H9 (cell line): Measurements from ENCODE around the gene NDUFS6. TPM values are rescaled to one million over a fixed set of nuclear protein-coding genes. Genes with fewer than 3 reads are reported as not detected.

Experiments
- DNase-seq: peaks from one replicate; pipeline ENCODE4 v3.0.0-alpha.2; 2017
- H2AFZ ChIP-seq: one replicate; pipeline ENCODE4 v1.6.1; 2013; ENCODE audit warnings: mild to moderate bottlenecking, low read length, control low read depth, moderate library complexity
- H2AK5ac ChIP-seq: 2 replicates; pipeline ENCODE4 v1.6.1; 2013; ENCODE audit warnings: low read length, control low read depth, mixed read lengths; ENCODE audit not compliant: insufficient read length
- H2BK120ac ChIP-seq: one replicate; pipeline ENCODE4 v1.6.1; 2013; ENCODE audit warnings: low read depth, mild to moderate bottlenecking, low read length, control low read depth, inconsistent platforms; ENCODE audit not compliant: poor library complexity, severe bottlenecking
- H2BK12ac ChIP-seq: 2 replicates; pipeline ENCODE4 v1.6.1; 2013; ENCODE audit warnings: low read length, control low read depth, mixed read lengths, low read depth; ENCODE audit not compliant: insufficient read length
- H2BK15ac ChIP-seq: 2 replicates; pipeline ENCODE4 v1.6.1; 2013; ENCODE audit warnings: low read depth, low read length, control low read depth
- H2BK20ac ChIP-seq: one replicate; pipeline ENCODE4 v1.6.1; 2013; ENCODE audit warnings: low read depth, mild to moderate bottlenecking, low read length, control low read depth, inconsistent platforms; ENCODE audit not compliant: poor library complexity, severe bottlenecking
- H2BK5ac ChIP-seq: 2 replicates; pipeline ENCODE4 v1.6.1; 2013; ENCODE audit warnings: low read length, control low read depth, mixed read lengths; ENCODE audit not compliant: insufficient read length
- H3K14ac ChIP-seq: 2 replicates; pipeline ENCODE4 v1.6.1; 2013; ENCODE audit warnings: low read length, control low read depth; ENCODE audit not compliant: insufficient read depth
- H3K18ac ChIP-seq: 2 replicates; pipeline ENCODE4 v1.6.1; 2013; ENCODE audit warnings: low read depth, mild to moderate bottlenecking, mixed read lengths, low read length, control low read depth; ENCODE audit not compliant: insufficient read length
- H3K23ac ChIP-seq: 2 replicates; pipeline ENCODE4 v1.6.1; 2013; ENCODE audit warnings: low read length, control low read depth, mixed read lengths, low read depth; ENCODE audit not compliant: insufficient read length
- H3K23me2 ChIP-seq: 2 replicates; pipeline ENCODE4 v1.6.1; 2013; ENCODE audit warnings: low read depth, mild to moderate bottlenecking, mixed read lengths, low read length, control low read depth; ENCODE audit not compliant: insufficient read length, poor library complexity, severe bottlenecking
- H3K27ac ChIP-seq: 2 replicates; pipeline ENCODE4 v1.5.1; 2013; ENCODE audit warnings: low read length, control low read depth, mixed read lengths, low read depth; ENCODE audit not compliant: insufficient read length
- H3K27me3 ChIP-seq: 2 replicates; pipeline ENCODE4 v1.6.1; 2013; ENCODE audit warnings: low read length, control low read depth, inconsistent platforms; ENCODE audit not compliant: insufficient read depth
- H3K4ac ChIP-seq: 2 replicates; pipeline ENCODE4 v1.6.1; 2013; ENCODE audit warnings: low read depth, mild to moderate bottlenecking, control low read depth, inconsistent platforms, low read length, moderate library complexity
- H3K4me1 ChIP-seq: 2 replicates; pipeline ENCODE4 v1.6.1; 2013; ENCODE audit warnings: low read length, control low read depth, inconsistent platforms; ENCODE audit not compliant: insufficient read depth
- H3K4me2 ChIP-seq: 2 replicates; pipeline ENCODE4 v1.6.1; 2013; ENCODE audit warnings: low read length, control low read depth, mixed read lengths; ENCODE audit not compliant: insufficient read length, insufficient read depth
- H3K56ac ChIP-seq: 2 replicates; pipeline ENCODE4 v1.6.1; 2013; ENCODE audit warnings: low read depth, mild to moderate bottlenecking, mixed read lengths, low read length, control low read depth; ENCODE audit not compliant: insufficient read length
- H3K79me1 ChIP-seq: 2 replicates; pipeline ENCODE4 v1.6.1; 2013; ENCODE audit warnings: low read depth, mild to moderate bottlenecking, moderate library complexity, low read length, control low read depth, inconsistent platforms; ENCODE audit not compliant: insufficient read depth, poor library complexity, severe bottlenecking
- H3K79me2 ChIP-seq: 2 replicates; pipeline ENCODE4 v1.6.1; 2013; ENCODE audit warnings: low read length, control low read depth, inconsistent platforms; ENCODE audit not compliant: insufficient read depth
- H3K9ac ChIP-seq: 2 replicates; pipeline ENCODE4 v1.6.1; 2013; ENCODE audit warnings: low read length, control low read depth, mixed read lengths; ENCODE audit not compliant: insufficient read length; ENCODE audit errors: extremely low read depth
- H3K9me3 ChIP-seq: one replicate; pipeline ENCODE4 v1.6.1; 2013; ENCODE audit warnings: low read depth, low read length, inconsistent platforms; ENCODE audit not compliant: control insufficient read depth
- H3T11ph ChIP-seq: one replicate; pipeline ENCODE4 v1.6.1; 2013; ENCODE audit warnings: mild to moderate bottlenecking, low read length, control low read depth, inconsistent platforms
- H4K20me1 ChIP-seq: one replicate; pipeline ENCODE4 v1.6.1; 2013; ENCODE audit not compliant: control insufficient read depth, insufficient read length, insufficient read depth
- H4K5ac ChIP-seq: 2 replicates; pipeline ENCODE4 v1.6.1; 2013; ENCODE audit warnings: low read depth, mild to moderate bottlenecking, mixed read lengths, low read length, control low read depth; ENCODE audit not compliant: insufficient read length
- H4K8ac ChIP-seq: replicated peaks from 2 replicates; pipeline ENCODE4 v1.6.1; 2013; ENCODE audit warnings: low read length, control low read depth, mixed read lengths, low read depth; ENCODE audit not compliant: insufficient read length
- H4K91ac ChIP-seq: 2 replicates; pipeline ENCODE4 v1.6.1; 2013; ENCODE audit warnings: low read depth, mild to moderate bottlenecking, moderate library complexity, mixed read lengths, low read length, control low read depth; ENCODE audit not compliant: insufficient read length
- H3K27ac Mint-ChIP-seq, 3 experiments: 2 replicates in 2 of 3; 3 replicates in 1 of 3; pipeline ENCODE4 v1.8.0; 2020 to 2021; ENCODE audit warnings: mixed read lengths in 3 of 3, mild to moderate bottlenecking in 1 of 3, moderate library complexity in 1 of 3
- H3K27me3 Mint-ChIP-seq: 2 replicates; pipeline ENCODE4 v1.8.0; 2021; ENCODE audit warnings: low read depth, mild to moderate bottlenecking, moderate library complexity, mixed read lengths
- H3K36me3 Mint-ChIP-seq, 3 experiments: 2 replicates in 2 of 3; 3 replicates in 1 of 3; pipeline ENCODE4 v1.8.0; 2020 to 2021; ENCODE audit warnings: low read depth in 3 of 3, mixed read lengths in 3 of 3; ENCODE audit not compliant: insufficient read depth in 1 of 3
- H3K4me1 Mint-ChIP-seq, 2 experiments: 2 replicates each; pipeline ENCODE4 v1.8.0; 2020; ENCODE audit warnings: mixed read lengths in 2 of 2
- H3K4me3 Mint-ChIP-seq, 2 experiments: 2 replicates in 1 of 2; 3 replicates in 1 of 2; pipeline ENCODE4 v1.8.0; 2020 to 2021; ENCODE audit warnings: mild to moderate bottlenecking in 2 of 2, mixed read lengths in 2 of 2, moderate library complexity in 1 of 2
- H3K9me3 Mint-ChIP-seq, 2 experiments: 2 replicates in 1 of 2; 3 replicates in 1 of 2; pipeline ENCODE4 v1.8.0; 2020; ENCODE audit warnings: mild to moderate bottlenecking in 2 of 2, mixed read lengths in 2 of 2, moderate library complexity in 1 of 2
- CTCF ChIP-seq: fragments of 200-600 bp; sonication (generic); conservative IDR thresholded peaks from 3 replicates; pipeline ENCODE4 v1.8.0; 2021; ENCODE audit warnings: antibody characterized with exemption, mild to moderate bottlenecking
- WGBS: extraction: QIAGEN DNeasy Blood & Tissue Kit; methylation state at CpG from one replicate; pipeline ENCODE4 v1.1.7; 2013; ENCODE audit warnings: missing lambda C conversion rate, low lambda C conversion rate, mixed read lengths; ENCODE audit not compliant: insufficient read length; ENCODE audit errors: extremely low coverage; 5-methylcytosine and 5-hydroxymethylcytosine counted together
- total RNA-seq: library from RNA; stranded (reverse); gene quantifications from 2 replicates; pipeline ENCODE4 v1.2.1, GENCODE V29; 2021

Gene NDUFS6
- total RNA-seq, 1 experiment from 2014 or later, result 62.5 TPM

- no CpG with 5 or more reads among the region's 11 CpGs for WGBS
- H4K20me1 ChIP-seq, result no peaks in the 10 kb centered on the region
- H3K18ac ChIP-seq, result no peak overlapping the region
- H2BK5ac ChIP-seq, result no peak overlapping the region
- no peak for TF ChIP-seq CTCF
- no peak overlapping the region for H2BK20ac ChIP-seq
- H3K4me1 ChIP-seq, result no peaks in the 10 kb centered on the region; the same call in 1 of the 2 replicates
- H3K23me2 ChIP-seq, result no peaks in the 10 kb centered on the region
- Mint-ChIP-seq H3K9me3 (peaks cover 11 to 13% of the 10 kb centered on the region in 2 experiments), H3K36me3 (peaks cover 7 to 11% (median 10%) of the 10 kb centered on the region in 3 experiments), H3K27ac (peak overlapping the region in 2 of 3 experiments; percentile 20 to 68; a peak in 2 of 7 replicates), H3K4me3 (no peak overlapping the region), H3K4me1 (peaks cover 10 to 16% of the 10 kb centered on the region in 2 experiments), H3K27me3 (peaks cover 13% of the 10 kb centered on the region)
- no peak overlapping the region for H4K91ac ChIP-seq
- no peak overlapping the region for H2BK15ac ChIP-seq
- H3K27me3 ChIP-seq, result no peaks in the 10 kb centered on the region
- no peak overlapping the region for H3K14ac ChIP-seq
- no peak overlapping the region for H3K56ac ChIP-seq
- H3T11ph ChIP-seq, result no peak overlapping the region
- no peak overlapping the region for H3K27ac ChIP-seq
- DNase-seq, result no peak
- H3K79me1 ChIP-seq, result no peaks in the 10 kb centered on the region
- H3K9me3 ChIP-seq, result no peaks in the 10 kb centered on the region
- H3K79me2 ChIP-seq, result no peaks in the 10 kb centered on the region
- no peak overlapping the region for H3K9ac ChIP-seq
- H4K5ac ChIP-seq, result no peak overlapping the region
- no peak overlapping the region for H2AK5ac ChIP-seq
- no peak overlapping the region for H3K4me2 ChIP-seq
- no peak overlapping the region for H3K4ac ChIP-seq
- H2BK12ac ChIP-seq, result no peak overlapping the region
- no peak overlapping the region for H4K8ac ChIP-seq
- H3K23ac ChIP-seq, result no peak overlapping the region
- H2AFZ ChIP-seq, result no peak overlapping the region
- H2BK120ac ChIP-seq, result no peak overlapping the region
Observed at GRCh38 chr5:1761453-1761755, 39.8 kb upstream of the NDUFS6 start.
